KMS-11 (cell line): ENCODE data around the gene TSC22D1.
"Not testable (repeated sequence)": the region's sequence is repeated elsewhere in the genome, so short reads cannot be mapped to it uniquely, and the experiment has no call there.

ENCODE experiments used
- H2AFZ ChIP-seq: fragments of 200-600 bp; sonication (generic); 2 replicates; pipeline ENCODE4 v1.6.1; 2016; ENCODE audit warnings: antibody characterized with exemption, mixed run types, low read depth
- H3K27ac ChIP-seq: fragments of 200-600 bp; sonication (generic); 2 replicates; pipeline ENCODE4 v1.6.1; 2016; ENCODE audit warnings: mild to moderate bottlenecking, mixed run types
- H3K27me3 ChIP-seq: fragments of 200-600 bp; sonication (generic); 2 replicates; pipeline ENCODE4 v1.6.1; 2017; ENCODE audit warnings: mild to moderate bottlenecking, low read depth, mixed run types, moderate library complexity; ENCODE audit not compliant: insufficient read depth
- H3K36me3 ChIP-seq: fragments of 200-600 bp; sonication (generic); 2 replicates; pipeline ENCODE4 v1.6.1; 2017; ENCODE audit warnings: mild to moderate bottlenecking, mixed run types; ENCODE audit not compliant: insufficient read depth
- H3K4me1 ChIP-seq: fragments of 200-600 bp; sonication (generic); 2 replicates; pipeline ENCODE4 v1.6.1; 2016; ENCODE audit warnings: mild to moderate bottlenecking, low read depth, mixed run types; ENCODE audit not compliant: poor library complexity, severe bottlenecking
- H3K4me2 ChIP-seq: fragments of 200-600 bp; sonication (generic); 2 replicates; pipeline ENCODE4 v1.7.0; 2016; ENCODE audit warnings: mild to moderate bottlenecking, mixed run types
- H3K4me3 ChIP-seq: fragments of 200-600 bp; sonication (generic); IDR thresholded peaks from 2 replicates; pipeline ENCODE4 v1.6.1; 2017; ENCODE audit warnings: low read depth, low read length, mixed read lengths; ENCODE audit not compliant: insufficient read depth
- H3K79me2 ChIP-seq: fragments of 200-600 bp; sonication (generic); 2 replicates; pipeline ENCODE4 v1.6.1; 2016; ENCODE audit warnings: low read depth, mixed run types; ENCODE audit not compliant: insufficient read depth
- H3K9ac ChIP-seq: fragments of 200-600 bp; sonication (generic); 2 replicates; pipeline ENCODE4 v1.6.1; 2016; ENCODE audit warnings: mild to moderate bottlenecking, mixed run types
- H4K20me1 ChIP-seq: fragments of 200-600 bp; sonication (generic); 2 replicates; pipeline ENCODE4 v1.6.1; 2016; ENCODE audit warnings: mild to moderate bottlenecking, mixed run types; ENCODE audit not compliant: insufficient read depth
- CTCF ChIP-seq: fragments of 200-600 bp; sonication (generic); conservative IDR thresholded peaks from 2 replicates; pipeline ENCODE4 v1.6.1; 2017; ENCODE audit warnings: low read depth, mild to moderate bottlenecking, antibody characterized with exemption, low read length, moderate library complexity, mixed read lengths

TSC22D1 gene

GRCh38 chr13:44514278-44514677, 61.9 kb downstream of the TSC22D1 start:
- TF ChIP-seq CTCF, result no peak
- Histone ChIP-seq H3K4me1 (no peaks in the 10 kb centered on the region), H3K36me3 (no peaks in the 10 kb centered on the region), H3K9ac (no peak overlapping the region), H4K20me1 (no peaks in the 10 kb centered on the region), H3K4me2 (no peak overlapping the region), H3K4me3 (no peak overlapping the region), H3K79me2 (no peaks in the 10 kb centered on the region), H3K27me3 (no peaks in the 10 kb centered on the region), H3K27ac (no peak overlapping the region), H2AFZ (no peak overlapping the region)

GRCh38 chr13:44509853-44510252, 66.3 kb downstream of the TSC22D1 start:
- H4K20me1 ChIP-seq, H3K27ac ChIP-seq, H3K79me2 ChIP-seq, H3K4me3 ChIP-seq, H3K27me3 ChIP-seq, H3K4me1 ChIP-seq, H2AFZ ChIP-seq, H3K4me2 ChIP-seq, H3K9ac ChIP-seq, H3K36me3 ChIP-seq: not testable (repeated sequence)

DNA sequence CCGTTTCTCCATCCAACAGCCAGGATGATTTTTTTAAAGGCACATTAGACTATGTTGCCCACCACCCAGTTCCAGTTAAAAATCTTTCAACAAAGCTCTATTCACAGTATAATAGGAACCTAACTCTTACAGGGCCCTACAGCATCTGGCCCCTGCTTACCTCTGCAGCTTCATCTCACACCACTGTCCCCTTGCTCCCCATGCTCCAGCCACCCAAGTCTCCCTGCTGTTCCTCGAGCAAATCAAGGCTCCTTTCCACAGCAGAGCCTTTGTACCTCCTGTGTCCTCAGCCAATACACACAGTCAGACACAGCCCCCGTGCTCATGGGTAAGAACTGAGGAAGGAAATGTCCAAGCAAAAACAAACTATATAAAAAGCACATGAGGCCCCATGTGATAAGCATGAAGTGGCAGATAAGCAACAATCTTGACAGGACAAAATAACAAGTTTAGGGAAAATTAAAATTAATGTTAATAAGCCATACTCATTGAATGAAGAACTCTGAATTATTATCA, 67.5 kb downstream of the TSC22D1 start:
- Histone ChIP-seq H3K4me2 (no peak overlapping the region), H3K36me3 (no peaks in the 10 kb centered on the region), H3K4me1 (no peaks in the 10 kb centered on the region), H3K27ac (no peak overlapping the region), H3K79me2 (no peaks in the 10 kb centered on the region), H4K20me1 (no peaks in the 10 kb centered on the region), H3K9ac (no peak overlapping the region), H3K4me3 (no peak overlapping the region), H3K27me3 (no peaks in the 10 kb centered on the region), H2AFZ (no peak overlapping the region)
- TF ChIP-seq CTCF, result no peak

DNA sequence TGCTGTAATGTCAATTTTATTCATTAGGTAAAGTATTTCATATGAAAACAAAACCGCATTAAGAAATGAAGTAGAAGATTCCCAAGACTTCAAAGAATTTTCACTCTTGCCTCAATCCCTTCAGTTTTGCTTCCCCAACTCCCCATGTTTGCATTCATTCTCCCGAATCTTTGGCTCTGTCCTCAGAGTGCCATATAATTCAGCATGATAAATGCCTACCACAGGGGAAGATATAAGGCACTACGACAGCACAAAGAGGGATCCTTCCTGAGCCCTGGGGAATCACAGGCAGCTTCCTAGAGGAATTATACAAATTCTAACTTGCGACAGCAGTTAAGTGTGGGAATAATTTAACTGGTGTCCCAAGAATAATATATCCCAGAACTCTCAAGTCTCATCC, 68.5 kb downstream of the TSC22D1 start:
- no peaks in the 10 kb centered on the region for H3K4me1 ChIP-seq
- TF ChIP-seq CTCF, result no peak
- no peaks in the 10 kb centered on the region for H3K27me3 ChIP-seq
- H3K4me2 ChIP-seq, result no peak overlapping the region
- H4K20me1 ChIP-seq, result no peaks in the 10 kb centered on the region
- no peaks in the 10 kb centered on the region for H3K36me3 ChIP-seq
- no peak overlapping the region for H3K9ac ChIP-seq
- no peak overlapping the region for H3K27ac ChIP-seq
- no peak overlapping the region for H3K4me3 ChIP-seq
- no peaks in the 10 kb centered on the region for H3K79me2 ChIP-seq
- H2AFZ ChIP-seq, result no peak overlapping the region

GRCh38 chr13:44506719-44507118, 69.4 kb downstream of the TSC22D1 start:
- Histone ChIP-seq H3K4me1 (no peaks in the 10 kb centered on the region), H3K4me2 (no peak overlapping the region), H3K27ac (no peak overlapping the region), H2AFZ (no peak overlapping the region), H3K9ac (no peak overlapping the region), H3K4me3 (no peak overlapping the region), H4K20me1 (no peaks in the 10 kb centered on the region), H3K36me3 (no peaks in the 10 kb centered on the region), H3K79me2 (no peaks in the 10 kb centered on the region), H3K27me3 (no peaks in the 10 kb centered on the region)
- no peak for TF ChIP-seq CTCF
